Skin of body (tissue), 2 donors: ENCODE results near the gene CDKN1A. TPM values are rescaled to one million over a fixed set of nuclear protein-coding genes. Genes with fewer than 3 reads are reported as not detected.
A peak's percentile ranks its signal among the peaks of the same experiment; 100 is the strongest.
"Not testable (repeated sequence)": the region's sequence is repeated elsewhere in the genome, so short reads cannot be mapped to it uniquely, and the experiment has no call there.

Source experiments
- DNase-seq: peaks from one replicate; lab custom pipeline; 2025; lab: John Stamatoyannopoulos, UW
- total RNA-seq: library from RNA; depleted of rRNA; stranded (reverse); fragments of >200 nt; gene quantifications from one replicate; pipeline ENCODE4 v1.2.3, GENCODE V29; 2014

Gene CDKN1A
- 78.9 TPM for total RNA-seq

GRCh38 chr6:36678488-36679042 is at the start of gene CDKN1A:
Gene CDKN1A, plus strand, starts transcription at chr6:36678714. Its CDS starts 5,388 bp downstream, at chr6:36684102.
- DNase-seq, result peak; percentile 37

- no peak for DNase-seq
Observed at GRCh38 chr6:36629784-36630183, 48.7 kb upstream of the CDKN1A start.

- DNase-seq, result no peak
Observed at GRCh38 chr6:36631326-36632011, 47.0 kb upstream of the CDKN1A start.

- DNase-seq, result no peak
Observed at GRCh38 chr6:36633370-36633769, 45.1 kb upstream of the CDKN1A start.

GRCh38 chr6:36633915-36634314 is 44.6 kb upstream of the CDKN1A start:
- no peak for DNase-seq

GRCh38 chr6:36634317-36635108 is 44.0 kb upstream of the CDKN1A start:
- no peak for DNase-seq

GRCh38 chr6:36636283-36636682 is 42.2 kb upstream of the CDKN1A start:
- DNase-seq, result no peak

- DNase-seq, result no peak
Observed at GRCh38 chr6:36636687-36637418, 41.7 kb upstream of the CDKN1A start.

- DNase-seq, result no peak
Observed at GRCh38 chr6:36638579-36638978, 39.9 kb upstream of the CDKN1A start.

- no peak for DNase-seq
Observed at GRCh38 chr6:36639171-36639808, 39.2 kb upstream of the CDKN1A start.

- DNase-seq, result no peak
Observed at GRCh38 chr6:36641543-36641942, 37.0 kb upstream of the CDKN1A start.

GRCh38 chr6:36642913-36643817 is 35.3 kb upstream of the CDKN1A start:
- DNase-seq, result no peak

GRCh38 chr6:36643977-36644376 is 34.5 kb upstream of the CDKN1A start:
- DNase-seq, result no peak

GRCh38 chr6:36649086-36649485 is 29.4 kb upstream of the CDKN1A start:
- no peak for DNase-seq

GRCh38 chr6:36649701-36650484 is 28.6 kb upstream of the CDKN1A start:
- no peak for DNase-seq

- no peak for DNase-seq
Observed at GRCh38 chr6:36650848-36651478, 27.6 kb upstream of the CDKN1A start.

- no peak for DNase-seq
Observed at GRCh38 chr6:36651659-36652379, 26.7 kb upstream of the CDKN1A start.

GRCh38 chr6:36654469-36654868 is 24.0 kb upstream of the CDKN1A start:
- not testable (repeated sequence) for DNase-seq
